ENCODE results near the gene TOMM20L.

TOMM20L gene

GRCh38 chr14:58427281-58428117 lies 31.8 kb downstream of the TOMM20L start, which contains the start of the genes KIAA0586 and TIMM9:
Gene KIAA0586 (plus strand): TSS chr14:58427719. CDS start chr14:58428265, 546 bp downstream.
Gene TIMM9 (minus strand): TSS chr14:58427531. CDS start chr14:58411945, 15,586 bp downstream.
- peak; percentile 98 for DNase-seq (ENCODE audit: low read depth)

- peak; percentile 65 for DNase-seq (ENCODE audit: low read depth)
Measured at GRCh38 chr14:58428118-58428683, 32.5 kb downstream of the TOMM20L start.

- DNase-seq (ENCODE audit: low read depth) = peak; percentile 25
Measured at GRCh38 chr14:58430156-58430555, 34.4 kb downstream of the TOMM20L start.

- DNase-seq (ENCODE audit: low read depth) = no peak
Measured at GRCh38 chr14:58439476-58439875, 43.7 kb downstream of the TOMM20L start.

- no peak for DNase-seq (ENCODE audit: low read depth)
Measured at GRCh38 chr14:58444627-58445026, 48.9 kb downstream of the TOMM20L start.

GRCh38 chr14:58455593-58456265 lies 60.0 kb downstream of the TOMM20L start:
- DNase-seq (ENCODE audit: low read depth) = peak; percentile 69
